ENCODE measurements around the gene VAV2. TPM values are rescaled to one million over a fixed set of nuclear protein-coding genes. Genes with fewer than 3 reads are reported as not detected.

The VAV2 gene
- total RNA-seq, 4 donors from 2014 or later: 4.7 to 42.2 (median 15.8) TPM

- Histone ChIP-seq H3K4me3 (no peak overlapping the region), H3K9me3 (no peaks in the 10 kb centered on the region), H3K36me3 (no peaks in the 10 kb centered on the region), H3K4me1 (no peaks in the 10 kb centered on the region), H3K27ac (no peak overlapping the region), H3K27me3 (no peaks in the 10 kb centered on the region)
- TF ChIP-seq CTCF (IDR thresholded peaks at IDR 0.05) (no peak), POLR2A (IDR thresholded peaks at IDR 0.05) (no peak)
- no peak for DNase-seq
- intact Hi-C loops (cut with DNase I; ENCODE audit: low total_unique reads): no loop called here
Observed at GRCh38 chr9:133881671-133882381, 110.3 kb downstream of the VAV2 start.

- Histone ChIP-seq H3K36me3 (no peaks in the 10 kb centered on the region), H3K9me3 (no peaks in the 10 kb centered on the region), H3K27me3 (no peaks in the 10 kb centered on the region), H3K4me3 (no peak overlapping the region), H3K27ac (no peak overlapping the region), H3K4me1 (no peaks in the 10 kb centered on the region)
- TF ChIP-seq CTCF (IDR thresholded peaks at IDR 0.05) (no peak), POLR2A (IDR thresholded peaks at IDR 0.05) (no peak)
- no peak for DNase-seq
- intact Hi-C loops (cut with DNase I; ENCODE audit: low total_unique reads): no loop called here
Observed at GRCh38 chr9:133880851-133881661, 111.1 kb downstream of the VAV2 start.

- TF ChIP-seq CTCF (IDR thresholded peaks at IDR 0.05) (no peak), POLR2A (IDR thresholded peaks at IDR 0.05) (no peak)
- no peak overlapping the region for H3K4me3 ChIP-seq
- H3K9me3 ChIP-seq: no peaks in the 10 kb centered on the region
- no peaks in the 10 kb centered on the region for H3K4me1 ChIP-seq
- H3K27ac ChIP-seq: no peak overlapping the region
- H3K36me3 ChIP-seq: no peaks in the 10 kb centered on the region
- no peaks in the 10 kb centered on the region for H3K27me3 ChIP-seq
- intact Hi-C loops (cut with DNase I; ENCODE audit: low total_unique reads): no loop called here
- DNase-seq: no peak
Observed at GRCh38 chr9:133880136-133880535, 112.0 kb downstream of the VAV2 start.

- no peak for DNase-seq
- Histone ChIP-seq H3K9me3 (no peaks in the 10 kb centered on the region), H3K27ac (no peak overlapping the region), H3K4me3 (no peak overlapping the region), H3K27me3 (no peaks in the 10 kb centered on the region), H3K4me1 (no peaks in the 10 kb centered on the region), H3K36me3 (no peaks in the 10 kb centered on the region)
- TF ChIP-seq POLR2A (IDR thresholded peaks at IDR 0.05) (no peak), CTCF (IDR thresholded peaks at IDR 0.05) (no peak)
- intact Hi-C loops (cut with DNase I; ENCODE audit: low total_unique reads): no loop called here
Observed at GRCh38 chr9:133879615-133880014, 112.5 kb downstream of the VAV2 start.

GRCh38 chr9:133878402-133878801 is 113.7 kb downstream of the VAV2 start:
- DNase-seq: no peak
- H3K27ac ChIP-seq: no peak overlapping the region
- H3K27me3 ChIP-seq: no peaks in the 10 kb centered on the region
- no peak overlapping the region for H3K4me3 ChIP-seq
- intact Hi-C loops (cut with DNase I; ENCODE audit: low total_unique reads): no loop called here
- no peaks in the 10 kb centered on the region for H3K36me3 ChIP-seq
- H3K4me1 ChIP-seq: no peaks in the 10 kb centered on the region
- no peaks in the 10 kb centered on the region for H3K9me3 ChIP-seq
- TF ChIP-seq POLR2A (IDR thresholded peaks at IDR 0.05) (no peak), CTCF (IDR thresholded peaks at IDR 0.05) (no peak)

All from uterus (tissue), 4 donors.